H9 (cell line): Measurements from ENCODE around the gene LRRC15. TPM values are rescaled to one million over a fixed set of nuclear protein-coding genes. Genes with fewer than 3 reads are reported as not detected.

Experiments used
- DNase-seq: peaks from one replicate; pipeline ENCODE4 v3.0.0-alpha.2; 2017
- H2AFZ ChIP-seq: one replicate; pipeline ENCODE4 v1.6.1; 2013; ENCODE audit warnings: mild to moderate bottlenecking, low read length, control low read depth, moderate library complexity
- H2AK5ac ChIP-seq: 2 replicates; pipeline ENCODE4 v1.6.1; 2013; ENCODE audit warnings: low read length, control low read depth, mixed read lengths; ENCODE audit not compliant: insufficient read length
- H2BK120ac ChIP-seq: one replicate; pipeline ENCODE4 v1.6.1; 2013; ENCODE audit warnings: low read depth, mild to moderate bottlenecking, low read length, control low read depth, inconsistent platforms; ENCODE audit not compliant: poor library complexity, severe bottlenecking
- H2BK12ac ChIP-seq: 2 replicates; pipeline ENCODE4 v1.6.1; 2013; ENCODE audit warnings: low read length, control low read depth, mixed read lengths, low read depth; ENCODE audit not compliant: insufficient read length
- H2BK15ac ChIP-seq: 2 replicates; pipeline ENCODE4 v1.6.1; 2013; ENCODE audit warnings: low read depth, low read length, control low read depth
- H2BK20ac ChIP-seq: one replicate; pipeline ENCODE4 v1.6.1; 2013; ENCODE audit warnings: low read depth, mild to moderate bottlenecking, low read length, control low read depth, inconsistent platforms; ENCODE audit not compliant: poor library complexity, severe bottlenecking
- H2BK5ac ChIP-seq: 2 replicates; pipeline ENCODE4 v1.6.1; 2013; ENCODE audit warnings: low read length, control low read depth, mixed read lengths; ENCODE audit not compliant: insufficient read length
- H3K14ac ChIP-seq: 2 replicates; pipeline ENCODE4 v1.6.1; 2013; ENCODE audit warnings: low read length, control low read depth; ENCODE audit not compliant: insufficient read depth
- H3K18ac ChIP-seq: 2 replicates; pipeline ENCODE4 v1.6.1; 2013; ENCODE audit warnings: low read depth, mild to moderate bottlenecking, mixed read lengths, low read length, control low read depth; ENCODE audit not compliant: insufficient read length
- H3K23ac ChIP-seq: 2 replicates; pipeline ENCODE4 v1.6.1; 2013; ENCODE audit warnings: low read length, control low read depth, mixed read lengths, low read depth; ENCODE audit not compliant: insufficient read length
- H3K23me2 ChIP-seq: 2 replicates; pipeline ENCODE4 v1.6.1; 2013; ENCODE audit warnings: low read depth, mild to moderate bottlenecking, mixed read lengths, low read length, control low read depth; ENCODE audit not compliant: insufficient read length, poor library complexity, severe bottlenecking
- H3K27ac ChIP-seq: 2 replicates; pipeline ENCODE4 v1.5.1; 2013; ENCODE audit warnings: low read length, control low read depth, mixed read lengths, low read depth; ENCODE audit not compliant: insufficient read length
- H3K27me3 ChIP-seq: 2 replicates; pipeline ENCODE4 v1.6.1; 2013; ENCODE audit warnings: low read length, control low read depth, inconsistent platforms; ENCODE audit not compliant: insufficient read depth
- H3K4ac ChIP-seq: 2 replicates; pipeline ENCODE4 v1.6.1; 2013; ENCODE audit warnings: low read depth, mild to moderate bottlenecking, control low read depth, inconsistent platforms, low read length, moderate library complexity
- H3K4me1 ChIP-seq: 2 replicates; pipeline ENCODE4 v1.6.1; 2013; ENCODE audit warnings: low read length, control low read depth, inconsistent platforms; ENCODE audit not compliant: insufficient read depth
- H3K4me2 ChIP-seq: 2 replicates; pipeline ENCODE4 v1.6.1; 2013; ENCODE audit warnings: low read length, control low read depth, mixed read lengths; ENCODE audit not compliant: insufficient read length, insufficient read depth
- H3K56ac ChIP-seq: 2 replicates; pipeline ENCODE4 v1.6.1; 2013; ENCODE audit warnings: low read depth, mild to moderate bottlenecking, mixed read lengths, low read length, control low read depth; ENCODE audit not compliant: insufficient read length
- H3K79me1 ChIP-seq: 2 replicates; pipeline ENCODE4 v1.6.1; 2013; ENCODE audit warnings: low read depth, mild to moderate bottlenecking, moderate library complexity, low read length, control low read depth, inconsistent platforms; ENCODE audit not compliant: insufficient read depth, poor library complexity, severe bottlenecking
- H3K79me2 ChIP-seq: 2 replicates; pipeline ENCODE4 v1.6.1; 2013; ENCODE audit warnings: low read length, control low read depth, inconsistent platforms; ENCODE audit not compliant: insufficient read depth
- H3K9ac ChIP-seq: 2 replicates; pipeline ENCODE4 v1.6.1; 2013; ENCODE audit warnings: low read length, control low read depth, mixed read lengths; ENCODE audit not compliant: insufficient read length; ENCODE audit errors: extremely low read depth
- H3K9me3 ChIP-seq: one replicate; pipeline ENCODE4 v1.6.1; 2013; ENCODE audit warnings: low read depth, low read length, inconsistent platforms; ENCODE audit not compliant: control insufficient read depth
- H3T11ph ChIP-seq: one replicate; pipeline ENCODE4 v1.6.1; 2013; ENCODE audit warnings: mild to moderate bottlenecking, low read length, control low read depth, inconsistent platforms
- H4K20me1 ChIP-seq: one replicate; pipeline ENCODE4 v1.6.1; 2013; ENCODE audit not compliant: control insufficient read depth, insufficient read length, insufficient read depth
- H4K5ac ChIP-seq: 2 replicates; pipeline ENCODE4 v1.6.1; 2013; ENCODE audit warnings: low read depth, mild to moderate bottlenecking, mixed read lengths, low read length, control low read depth; ENCODE audit not compliant: insufficient read length
- H4K8ac ChIP-seq: replicated peaks from 2 replicates; pipeline ENCODE4 v1.6.1; 2013; ENCODE audit warnings: low read length, control low read depth, mixed read lengths, low read depth; ENCODE audit not compliant: insufficient read length
- H4K91ac ChIP-seq: 2 replicates; pipeline ENCODE4 v1.6.1; 2013; ENCODE audit warnings: low read depth, mild to moderate bottlenecking, moderate library complexity, mixed read lengths, low read length, control low read depth; ENCODE audit not compliant: insufficient read length
- H3K27ac Mint-ChIP-seq, 3 experiments: 2 replicates in 2 of 3; 3 replicates in 1 of 3; pipeline ENCODE4 v1.8.0; 2020 to 2021; ENCODE audit warnings: mixed read lengths in 3 of 3, mild to moderate bottlenecking in 1 of 3, moderate library complexity in 1 of 3
- H3K27me3 Mint-ChIP-seq: 2 replicates; pipeline ENCODE4 v1.8.0; 2021; ENCODE audit warnings: low read depth, mild to moderate bottlenecking, moderate library complexity, mixed read lengths
- H3K36me3 Mint-ChIP-seq, 3 experiments: 2 replicates in 2 of 3; 3 replicates in 1 of 3; pipeline ENCODE4 v1.8.0; 2020 to 2021; ENCODE audit warnings: low read depth in 3 of 3, mixed read lengths in 3 of 3; ENCODE audit not compliant: insufficient read depth in 1 of 3
- H3K4me1 Mint-ChIP-seq, 2 experiments: 2 replicates each; pipeline ENCODE4 v1.8.0; 2020; ENCODE audit warnings: mixed read lengths in 2 of 2
- H3K4me3 Mint-ChIP-seq, 2 experiments: 2 replicates in 1 of 2; 3 replicates in 1 of 2; pipeline ENCODE4 v1.8.0; 2020 to 2021; ENCODE audit warnings: mild to moderate bottlenecking in 2 of 2, mixed read lengths in 2 of 2, moderate library complexity in 1 of 2
- H3K9me3 Mint-ChIP-seq, 2 experiments: 2 replicates in 1 of 2; 3 replicates in 1 of 2; pipeline ENCODE4 v1.8.0; 2020; ENCODE audit warnings: mild to moderate bottlenecking in 2 of 2, mixed read lengths in 2 of 2, moderate library complexity in 1 of 2
- CTCF ChIP-seq: fragments of 200-600 bp; sonication (generic); conservative IDR thresholded peaks from 3 replicates; pipeline ENCODE4 v1.8.0; 2021; ENCODE audit warnings: antibody characterized with exemption, mild to moderate bottlenecking
- WGBS: extraction: QIAGEN DNeasy Blood & Tissue Kit; methylation state at CpG from one replicate; pipeline ENCODE4 v1.1.7; 2013; ENCODE audit warnings: missing lambda C conversion rate, low lambda C conversion rate, mixed read lengths; ENCODE audit not compliant: insufficient read length; ENCODE audit errors: extremely low coverage; 5-methylcytosine and 5-hydroxymethylcytosine counted together
- total RNA-seq: library from RNA; stranded (reverse); gene quantifications from 2 replicates; pipeline ENCODE4 v1.2.1, GENCODE V29; 2021

Gene LRRC15
- total RNA-seq, 1 experiment from 2014 or later: 0.07 TPM

GRCh38 chr3:194339840-194340239, 29.7 kb downstream of the LRRC15 start:
- Histone ChIP-seq H3K18ac (no peak overlapping the region), H2BK12ac (no peak overlapping the region), H4K8ac (no peak overlapping the region), H3K27ac (no peak overlapping the region), H4K20me1 (no peaks in the 10 kb centered on the region), H3K56ac (no peak overlapping the region), H3T11ph (no peak overlapping the region), H4K91ac (no peak overlapping the region), H3K4me2 (no peak overlapping the region), H3K23me2 (no peaks in the 10 kb centered on the region), H3K9me3 (no peaks in the 10 kb centered on the region), H3K4me1 (peaks cover 4% of the 10 kb centered on the region), H3K4ac (no peak overlapping the region), H4K5ac (no peak overlapping the region), H3K79me1 (no peaks in the 10 kb centered on the region), H3K27me3 (no peaks in the 10 kb centered on the region; the same call in 1 of the 2 replicates), H2AFZ (no peak overlapping the region), H2BK5ac (no peak overlapping the region), H3K9ac (no peak overlapping the region), H2BK15ac (no peak overlapping the region), H2BK120ac (no peak overlapping the region), H2BK20ac (no peak overlapping the region), H3K23ac (no peak overlapping the region), H3K79me2 (no peaks in the 10 kb centered on the region), H2AK5ac (no peak overlapping the region), H3K14ac (no peak overlapping the region)
- H3K36me3 Mint-ChIP-seq: no peaks in the 10 kb centered on the region
- WGBS: no CpG with 5 or more reads among the region's 5 CpGs
- H3K9me3 Mint-ChIP-seq: no peaks in the 10 kb centered on the region; a peak in 1 of 5 replicates
- peaks cover 40% of the 10 kb centered on the region for H3K27me3 Mint-ChIP-seq
- peak overlapping the region; percentile 13 to 83 (median 74); a peak in 5 of 7 replicates for H3K27ac Mint-ChIP-seq
- TF ChIP-seq CTCF: no peak
- DNase-seq: no peak
- peak overlapping the region in 1 of 2 experiments; percentile 36; a peak in 3 of 5 replicates for H3K4me3 Mint-ChIP-seq
- H3K4me1 Mint-ChIP-seq: peaks cover 31 to 37% of the 10 kb centered on the region in 2 experiments
